Esophagus squamous epithelium (tissue), 4 donors: Measurements from ENCODE around the gene ZNF32.

Source experiments
- CTCF ChIP-seq, 6 experiments: fragments of 450-650 bp in 4 of 6; fragments of 200-600 bp in 2 of 6; sonication (generic) in 2 of 6; IDR thresholded peaks; one replicate each; pipeline ENCODE4 v1.5.1; 2016 to 2019; ENCODE audit warnings: antibody characterized with exemption in 6 of 6, mild to moderate bottlenecking in 4 of 6, moderate library complexity in 4 of 6
- POLR2A ChIP-seq, 4 donors: fragments of 450-650 bp; IDR thresholded peaks; one replicate each; pipeline ENCODE4 v1.6.1; 2017; ENCODE audit warnings: antibody characterized with exemption in 4 of 4, mild to moderate bottlenecking in 4 of 4, moderate library complexity in 3 of 4

DNA sequence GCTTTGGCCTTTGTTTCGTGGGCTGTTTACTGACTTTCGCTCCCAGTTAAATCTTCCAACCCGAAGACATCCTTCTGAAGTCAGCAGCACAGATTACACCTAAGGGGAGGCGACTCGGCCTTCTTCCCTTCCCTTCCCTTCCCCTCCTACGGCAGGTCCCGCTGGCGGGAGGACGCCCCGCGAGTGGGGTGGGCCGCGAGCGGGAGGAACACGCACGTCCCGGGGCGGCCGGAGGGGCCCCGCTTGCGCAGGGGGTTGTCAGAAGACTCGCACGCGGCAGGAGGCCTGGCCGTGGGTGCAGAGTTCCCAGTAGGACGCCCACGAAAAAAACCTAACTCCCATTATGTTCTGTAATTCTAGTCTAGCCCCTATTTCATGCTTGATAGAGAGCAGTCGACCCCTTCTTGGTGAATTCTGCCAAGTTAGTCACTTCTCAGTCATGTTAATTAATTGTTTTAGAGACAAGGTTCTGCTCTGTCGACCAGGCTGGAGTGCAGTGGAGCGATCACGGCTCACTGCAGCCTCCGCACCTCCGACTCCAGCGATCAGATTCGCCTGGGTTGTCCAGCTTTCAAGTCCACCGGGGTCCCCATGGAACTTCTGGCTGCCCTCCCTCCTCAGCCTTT lies 19.2 kb upstream of the ZNF32 start:
- no peak for TF ChIP-seq POLR2A (IDR thresholded peaks at IDR 0.05)
- no peak for TF ChIP-seq CTCF (IDR thresholded peaks at IDR 0.05)
